ENCODE measurements around the gene PTPRE.

DNA sequence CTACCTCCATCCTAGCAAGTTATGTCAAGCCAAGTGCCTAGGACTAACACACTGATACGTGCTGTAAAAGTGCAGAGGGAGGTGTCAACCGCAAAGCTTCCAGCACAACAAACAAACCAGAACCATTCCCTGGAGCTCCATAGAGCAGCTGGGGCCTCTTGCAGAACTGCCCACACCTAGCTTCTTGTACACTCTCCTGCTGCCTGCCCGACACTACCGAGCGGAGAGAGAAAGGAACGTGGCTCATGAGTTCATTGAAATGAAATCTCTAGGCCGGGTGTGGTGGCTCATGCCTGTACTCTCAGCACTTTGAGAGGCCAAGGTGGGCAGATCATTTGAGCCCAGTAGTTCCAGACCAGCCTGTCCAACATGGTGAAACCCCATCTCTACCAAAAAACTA is 145.8 kb downstream of the PTPRE start:
- TF ChIP-seq CSDC2 (CRISPR knock-in tag; IDR thresholded peaks at IDR 0.05) (no peak), TCF4 (CRISPR knock-in tag; IDR thresholded peaks at IDR 0.05; ENCODE audit: borderline replicate concordance) (no peak), ZFP30 (CRISPR knock-in tag; IDR thresholded peaks at IDR 0.05) (no peak), ZFP3 (CRISPR knock-in tag; IDR thresholded peaks at IDR 0.05) (no peak), PATZ1 (CRISPR knock-in tag; IDR thresholded peaks at IDR 0.05; ENCODE audit: borderline replicate concordance) (no peak), RARB (CRISPR knock-in tag; IDR thresholded peaks at IDR 0.05) (no peak), BACH2 (CRISPR knock-in tag; IDR thresholded peaks at IDR 0.05; ENCODE audit: borderline replicate concordance) (no peak), ESRRG (CRISPR knock-in tag; IDR thresholded peaks at IDR 0.05) (no peak)
- TF ChIP-seq, protein P1, sequence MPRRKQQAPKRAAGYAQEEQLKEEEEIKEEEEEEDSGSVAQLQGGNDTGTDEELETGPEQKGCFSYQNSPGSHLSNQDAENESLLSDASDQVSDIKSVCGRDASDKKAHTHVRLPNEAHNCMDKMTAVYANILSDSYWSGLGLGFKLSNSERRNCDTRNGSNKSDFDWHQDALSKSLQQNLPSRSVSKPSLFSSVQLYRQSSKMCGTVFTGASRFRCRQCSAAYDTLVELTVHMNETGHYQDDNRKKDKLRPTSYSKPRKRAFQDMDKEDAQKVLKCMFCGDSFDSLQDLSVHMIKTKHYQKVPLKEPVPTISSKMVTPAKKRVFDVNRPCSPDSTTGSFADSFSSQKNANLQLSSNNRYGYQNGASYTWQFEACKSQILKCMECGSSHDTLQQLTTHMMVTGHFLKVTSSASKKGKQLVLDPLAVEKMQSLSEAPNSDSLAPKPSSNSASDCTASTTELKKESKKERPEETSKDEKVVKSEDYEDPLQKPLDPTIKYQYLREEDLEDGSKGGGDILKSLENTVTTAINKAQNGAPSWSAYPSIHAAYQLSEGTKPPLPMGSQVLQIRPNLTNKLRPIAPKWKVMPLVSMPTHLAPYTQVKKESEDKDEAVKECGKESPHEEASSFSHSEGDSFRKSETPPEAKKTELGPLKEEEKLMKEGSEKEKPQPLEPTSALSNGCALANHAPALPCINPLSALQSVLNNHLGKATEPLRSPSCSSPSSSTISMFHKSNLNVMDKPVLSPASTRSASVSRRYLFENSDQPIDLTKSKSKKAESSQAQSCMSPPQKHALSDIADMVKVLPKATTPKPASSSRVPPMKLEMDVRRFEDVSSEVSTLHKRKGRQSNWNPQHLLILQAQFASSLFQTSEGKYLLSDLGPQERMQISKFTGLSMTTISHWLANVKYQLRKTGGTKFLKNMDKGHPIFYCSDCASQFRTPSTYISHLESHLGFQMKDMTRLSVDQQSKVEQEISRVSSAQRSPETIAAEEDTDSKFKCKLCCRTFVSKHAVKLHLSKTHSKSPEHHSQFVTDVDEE (CRISPR knock-in tag; IDR thresholded peaks at IDR 0.05), result no peak

Measured in SK-N-SH treated with all-trans-retinoic acid at 6 μM for 48 hours (cell line).